AG09319 (cell line): ENCODE results near the gene SLC24A3.

Source experiments
- DNase-seq: peaks from one replicate; pipeline ENCODE4 v3.0.0-alpha.2; 2010; ENCODE audit warnings: low read depth; ENCODE audit errors: extremely low read depth
- TF ChIP-seq, protein P1 (sequence below): IDR thresholded peaks from 2 replicates; pipeline ENCODE4 v1.5.1; 2011; ENCODE audit warnings: low read depth, mild to moderate bottlenecking, inconsistent platforms, low read length, moderate library complexity

SLC24A3 gene

DNA sequence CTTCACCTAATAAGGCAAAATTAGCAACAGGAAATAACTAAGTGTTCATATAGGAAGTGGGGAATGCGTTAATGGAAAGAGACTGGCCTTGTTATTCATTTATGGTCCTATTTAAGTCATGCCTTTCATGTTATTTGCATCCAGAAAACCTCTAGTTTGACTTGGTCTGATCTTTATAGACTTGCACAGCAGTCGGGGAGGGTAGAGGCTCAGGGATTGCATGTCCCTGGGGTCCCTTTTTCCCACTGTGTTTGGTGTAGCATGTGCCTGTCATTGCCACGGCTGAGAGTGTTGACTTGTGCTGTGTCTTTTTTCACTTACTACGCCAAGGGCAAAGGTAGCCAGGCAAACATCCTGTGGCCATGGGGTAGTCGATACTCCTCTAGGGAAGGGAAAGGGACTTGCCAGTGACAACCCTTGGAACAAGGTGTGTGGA, 440.2 kb downstream of the SLC24A3 start:
- DNase-seq: no peak
- TF ChIP-seq, protein P1, sequence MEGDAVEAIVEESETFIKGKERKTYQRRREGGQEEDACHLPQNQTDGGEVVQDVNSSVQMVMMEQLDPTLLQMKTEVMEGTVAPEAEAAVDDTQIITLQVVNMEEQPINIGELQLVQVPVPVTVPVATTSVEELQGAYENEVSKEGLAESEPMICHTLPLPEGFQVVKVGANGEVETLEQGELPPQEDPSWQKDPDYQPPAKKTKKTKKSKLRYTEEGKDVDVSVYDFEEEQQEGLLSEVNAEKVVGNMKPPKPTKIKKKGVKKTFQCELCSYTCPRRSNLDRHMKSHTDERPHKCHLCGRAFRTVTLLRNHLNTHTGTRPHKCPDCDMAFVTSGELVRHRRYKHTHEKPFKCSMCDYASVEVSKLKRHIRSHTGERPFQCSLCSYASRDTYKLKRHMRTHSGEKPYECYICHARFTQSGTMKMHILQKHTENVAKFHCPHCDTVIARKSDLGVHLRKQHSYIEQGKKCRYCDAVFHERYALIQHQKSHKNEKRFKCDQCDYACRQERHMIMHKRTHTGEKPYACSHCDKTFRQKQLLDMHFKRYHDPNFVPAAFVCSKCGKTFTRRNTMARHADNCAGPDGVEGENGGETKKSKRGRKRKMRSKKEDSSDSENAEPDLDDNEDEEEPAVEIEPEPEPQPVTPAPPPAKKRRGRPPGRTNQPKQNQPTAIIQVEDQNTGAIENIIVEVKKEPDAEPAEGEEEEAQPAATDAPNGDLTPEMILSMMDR: no peak

DNA sequence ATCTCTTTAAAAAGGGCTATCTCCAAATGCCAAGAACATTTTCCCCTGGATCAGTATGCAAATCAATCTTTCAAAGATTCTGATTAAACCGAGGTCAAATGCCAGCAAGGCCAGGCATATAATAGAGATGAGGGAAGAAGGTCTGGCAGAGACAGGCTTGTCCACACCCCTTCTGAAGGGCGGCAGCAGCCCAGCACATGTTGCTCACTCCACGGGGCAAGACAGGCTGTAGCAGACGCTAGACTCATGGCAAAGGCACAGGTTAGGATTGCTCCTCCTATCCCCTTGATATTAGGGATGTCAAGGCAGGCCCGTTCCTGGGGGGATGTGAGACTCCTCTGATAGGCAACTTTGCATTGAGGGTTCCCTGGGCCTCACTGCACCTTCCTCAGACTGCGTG, 440.9 kb downstream of the SLC24A3 start:
- TF ChIP-seq, protein P1: no peak
- no peak for DNase-seq

DNA sequence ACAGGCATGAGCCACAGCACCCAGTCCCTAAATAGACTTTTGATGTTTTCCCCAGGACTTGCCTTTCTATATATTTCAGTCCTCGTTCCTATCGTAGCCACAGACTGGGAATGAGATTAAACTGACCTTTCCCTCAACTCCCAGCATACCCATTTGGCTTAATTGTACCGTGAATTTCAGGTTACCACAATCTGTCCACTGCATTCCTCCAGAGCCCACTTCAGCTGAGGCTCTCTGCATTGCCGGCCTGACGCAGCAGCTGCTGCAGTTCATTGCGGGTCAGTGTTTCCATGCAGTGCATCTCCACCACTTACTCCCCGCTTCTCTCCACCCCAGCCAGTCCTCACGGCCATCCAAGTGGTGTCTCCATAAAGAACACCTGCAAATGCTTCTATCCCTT, 442.5 kb downstream of the SLC24A3 start:
- DNase-seq: no peak
- TF ChIP-seq, protein P1: no peak

- no peak for DNase-seq
- TF ChIP-seq, protein P1: no peak
Measured at GRCh38 chr20:19658137-19658536, 445.7 kb downstream of the SLC24A3 start.

DNA sequence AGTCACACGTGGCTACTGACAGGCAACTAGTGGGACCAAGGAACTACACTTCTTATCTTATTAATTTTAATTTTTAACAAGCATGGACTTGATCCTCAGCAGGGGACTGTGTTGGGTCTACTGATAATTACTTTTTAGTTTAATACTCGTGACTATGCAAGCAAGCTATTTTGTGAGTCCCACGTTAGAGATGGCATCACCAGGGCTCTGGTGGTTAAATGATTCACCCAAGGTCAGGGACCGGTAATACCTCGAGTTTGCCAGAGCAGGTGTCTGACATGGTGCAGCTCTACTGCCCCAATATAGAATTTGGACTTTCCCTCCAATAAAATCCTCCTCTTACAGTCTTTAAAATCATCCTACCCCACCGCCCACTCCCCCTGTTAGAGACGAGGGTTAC, 447.0 kb downstream of the SLC24A3 start:
- TF ChIP-seq, protein P1: no peak
- no peak for DNase-seq

- no peak for DNase-seq
- TF ChIP-seq, protein P1: no peak
Measured at GRCh38 chr20:19660808-19661378, 448.5 kb downstream of the SLC24A3 start.

DNA sequence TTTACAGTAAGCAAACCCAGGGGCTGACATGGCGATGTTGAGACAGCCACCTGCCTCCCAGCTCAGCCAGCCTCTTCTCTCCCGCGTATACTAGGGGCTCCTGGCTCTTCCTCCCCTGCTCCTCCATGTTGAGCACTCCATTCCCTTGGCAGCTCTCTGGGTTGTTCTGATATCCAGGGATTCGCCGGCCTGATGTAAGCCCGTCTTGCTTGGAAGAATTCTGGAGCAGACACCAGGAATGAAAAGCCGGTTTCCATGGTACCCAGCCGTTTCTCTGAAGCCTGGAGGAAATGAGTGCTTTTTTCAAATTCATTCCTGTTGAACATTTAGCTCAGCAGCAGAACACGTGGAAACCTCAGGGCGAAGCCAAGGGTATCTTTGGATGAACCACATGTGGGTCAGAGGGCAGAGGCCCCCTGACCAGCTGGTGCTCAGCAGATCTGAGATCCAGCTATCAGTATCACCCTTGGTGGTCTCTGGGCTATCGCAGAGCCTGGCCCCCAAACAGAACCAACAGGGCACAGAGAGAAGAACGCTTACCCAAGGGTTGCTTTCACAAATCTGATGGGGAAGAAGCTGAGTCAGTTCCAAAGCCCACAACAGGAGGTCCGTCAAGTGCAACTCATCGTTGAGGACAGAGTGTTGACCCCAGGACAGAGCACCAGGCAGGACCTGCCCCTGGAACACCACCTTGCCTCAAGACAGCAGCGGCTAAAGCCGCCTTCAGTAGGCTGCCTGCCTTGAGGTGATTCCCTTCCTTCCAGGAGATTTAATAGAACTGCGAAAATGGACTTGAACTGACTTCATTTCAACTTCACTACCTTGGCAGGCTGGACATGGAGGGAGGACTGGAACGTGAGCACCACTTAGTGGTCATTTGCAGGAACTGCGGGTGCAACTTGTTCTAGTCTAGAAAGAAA, 449.5 kb downstream of the SLC24A3 start:
- TF ChIP-seq, protein P1: peak; percentile 99
- DNase-seq: peak; percentile 39
